HG02623 (cell line): Measurements from ENCODE around the gene GABRA5.

Experiments used
- ATAC-seq: cut with Tn5 transposase; IDR thresholded peaks from one replicate; pipeline ENCODE4 v1.9.1; 2021; ENCODE audit warnings: moderate library complexity; ENCODE audit not compliant: unreplicated experiment

Gene GABRA5

DNA sequence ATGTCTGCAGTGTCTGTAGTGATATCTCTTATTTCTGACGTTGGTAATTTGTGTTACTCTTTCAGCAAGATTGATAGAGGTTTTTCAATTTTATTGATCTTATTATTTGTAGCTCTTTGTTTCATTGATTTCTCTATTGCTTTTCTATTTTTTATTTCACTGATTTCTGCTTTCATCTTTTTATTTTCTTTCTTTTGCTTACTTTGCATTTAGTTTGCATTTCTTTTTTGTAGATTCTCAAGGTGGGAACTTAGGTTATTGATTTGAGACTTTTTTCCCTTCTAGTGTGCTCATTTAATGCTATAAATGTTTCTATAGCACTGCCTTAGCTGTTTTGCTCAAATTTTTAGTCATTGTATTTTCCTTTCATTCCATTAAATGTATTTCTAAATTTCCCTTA lies 54.6 kb downstream of the GABRA5 start:
- ATAC-seq: no peak

DNA sequence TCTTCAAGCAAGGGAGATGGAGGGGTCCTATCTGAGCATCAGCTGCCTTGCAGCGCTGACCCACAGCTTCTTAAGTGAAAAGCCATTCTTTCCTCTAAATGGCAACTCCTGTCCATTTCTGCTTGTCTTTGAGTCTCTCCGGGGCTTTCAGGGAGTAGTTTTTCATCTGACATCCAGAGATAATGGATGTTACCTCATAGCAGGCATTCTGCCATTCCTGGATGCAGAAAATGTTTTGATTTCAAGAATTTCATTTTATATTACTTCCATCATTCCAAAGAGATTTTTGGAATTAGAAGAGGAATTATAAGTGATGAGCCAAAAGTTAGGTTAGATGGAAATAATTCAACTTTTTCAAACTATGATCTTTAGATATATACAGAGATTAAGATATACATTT lies 59.2 kb downstream of the GABRA5 start:
- no peak for ATAC-seq

DNA sequence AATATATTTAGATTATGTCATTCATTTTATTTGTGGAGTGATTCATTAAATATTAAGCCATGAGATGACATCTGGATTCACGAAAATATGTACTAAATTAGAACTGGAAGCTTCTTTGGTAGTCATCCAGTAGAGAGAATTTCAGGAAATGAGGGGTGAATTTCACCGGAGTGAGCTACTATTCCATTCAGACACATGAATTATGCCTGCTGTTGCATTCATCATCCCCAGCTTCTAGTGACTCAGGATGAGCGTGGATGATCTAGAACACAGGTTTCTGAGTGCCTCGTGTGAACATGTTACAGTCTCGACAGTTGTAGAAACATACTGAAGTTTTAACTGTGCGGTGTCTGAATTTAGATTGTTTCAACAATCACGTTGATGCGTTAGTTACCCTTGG lies 61.2 kb downstream of the GABRA5 start:
- no peak for ATAC-seq

DNA sequence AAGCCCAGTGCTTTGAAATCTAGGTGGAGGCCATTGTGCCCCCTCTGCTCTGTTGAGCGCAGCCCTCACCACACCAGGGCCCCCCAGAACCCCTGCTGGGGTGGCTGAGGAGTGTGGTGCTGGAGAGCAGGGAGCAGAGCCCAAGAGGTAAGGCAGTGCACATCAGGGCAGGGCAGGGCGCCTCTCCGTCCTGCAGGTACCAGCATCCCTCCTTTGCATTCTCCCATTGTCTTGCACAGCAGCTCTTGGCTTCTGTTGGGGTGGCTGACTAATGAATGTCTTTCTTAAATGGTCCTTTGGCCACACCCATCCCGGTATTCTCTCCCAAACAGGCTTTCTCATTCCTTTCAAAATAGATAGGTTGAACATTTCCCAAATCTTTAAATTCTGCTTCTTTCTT lies 62.7 kb downstream of the GABRA5 start:
- ATAC-seq: no peak

DNA sequence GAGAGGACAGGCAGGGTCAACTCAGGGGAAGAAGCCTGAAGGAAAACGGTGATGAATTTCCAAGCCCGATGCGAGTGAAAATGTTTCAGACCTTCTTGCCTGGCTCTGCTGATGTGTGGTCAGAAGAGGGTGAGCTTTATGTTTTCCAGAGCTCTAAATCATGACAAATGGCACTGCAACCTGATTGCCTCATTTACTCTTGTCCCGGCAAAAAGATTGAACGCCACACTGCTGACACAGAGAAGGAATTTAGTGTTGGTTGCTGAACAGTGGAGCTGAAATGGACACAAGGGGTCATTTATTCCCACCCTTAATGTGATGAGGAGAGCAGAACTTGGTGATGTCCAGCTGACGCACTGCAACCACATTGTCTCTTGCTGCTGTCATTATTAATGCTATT lies 68.0 kb downstream of the GABRA5 start:
- ATAC-seq: no peak

DNA sequence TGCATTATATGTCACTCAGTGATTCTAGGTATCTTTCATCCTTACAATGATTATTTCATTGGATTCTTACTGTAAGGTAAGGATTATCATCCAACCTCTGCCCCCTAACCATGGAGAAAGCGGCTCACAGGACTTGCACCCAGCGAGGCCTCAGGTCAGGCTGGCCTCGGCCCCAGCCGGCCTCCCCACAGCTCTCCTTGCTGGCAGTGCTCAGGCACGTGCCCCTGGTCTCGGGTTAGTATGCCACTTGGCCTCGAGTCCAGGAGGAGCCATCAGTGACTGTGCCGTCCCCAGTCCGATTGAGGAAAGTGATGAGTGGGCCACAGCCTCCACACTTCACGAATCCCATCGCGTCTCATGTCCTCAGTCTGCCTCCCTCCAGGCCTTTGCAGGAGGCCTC lies 68.5 kb downstream of the GABRA5 start:
- ATAC-seq: no peak

DNA sequence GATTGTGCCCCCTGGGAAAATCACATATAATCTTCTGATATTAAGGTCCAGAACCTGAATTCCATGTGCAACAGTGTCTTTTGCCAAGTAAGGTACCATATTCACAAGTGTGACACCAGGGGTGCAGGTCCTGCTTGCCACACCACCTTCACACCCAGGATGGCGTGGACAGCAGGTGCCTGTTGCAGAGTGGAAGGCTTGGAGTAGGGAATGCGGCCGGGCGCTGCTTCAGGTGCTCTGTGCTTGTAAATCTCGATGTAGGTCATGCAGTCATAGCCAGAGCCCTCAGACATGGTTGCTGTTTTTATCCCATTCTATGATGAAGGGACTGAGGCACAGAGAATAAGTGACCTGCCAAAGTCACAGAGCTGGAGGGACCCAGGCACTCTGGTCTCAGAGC lies 69.6 kb downstream of the GABRA5 start:
- ATAC-seq: no peak

DNA sequence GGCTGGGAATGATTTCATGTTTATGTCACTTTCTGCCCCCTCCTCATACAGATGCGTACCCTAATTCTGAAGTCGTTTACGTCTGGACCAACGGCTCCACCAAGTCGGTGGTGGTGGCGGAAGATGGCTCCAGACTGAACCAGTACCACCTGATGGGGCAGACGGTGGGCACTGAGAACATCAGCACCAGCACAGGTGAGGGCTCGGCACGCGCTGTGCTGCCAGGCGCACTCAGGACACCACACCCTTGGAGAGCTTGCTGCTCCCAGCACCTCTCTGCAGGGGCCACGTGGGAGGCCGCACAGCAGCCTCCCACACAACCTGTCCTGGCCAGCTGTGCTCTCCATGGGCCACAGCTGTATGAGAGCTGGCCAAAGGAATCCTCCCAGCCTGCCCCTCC lies 70.3 kb downstream of the GABRA5 start:
- ATAC-seq: no peak

DNA sequence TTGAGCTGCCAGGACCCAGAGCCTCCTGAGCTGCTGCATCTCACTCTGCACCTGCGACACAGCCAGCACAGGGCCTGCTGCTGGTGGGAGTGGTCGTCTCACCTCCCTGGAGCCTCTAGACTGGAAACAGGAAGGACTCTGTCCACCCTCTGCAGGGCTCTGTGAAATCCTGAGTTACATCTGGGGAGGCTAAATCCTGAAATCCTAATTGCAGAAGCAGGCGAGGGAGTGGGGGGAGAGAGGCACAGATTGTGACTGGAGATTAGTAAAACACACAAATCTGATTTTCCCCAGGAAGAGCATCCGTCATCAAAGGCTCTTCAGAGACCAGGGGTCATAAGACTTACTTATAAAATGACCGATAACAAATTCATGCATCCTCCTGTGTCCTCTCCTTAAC lies 72.5 kb downstream of the GABRA5 start:
- ATAC-seq: no peak

DNA sequence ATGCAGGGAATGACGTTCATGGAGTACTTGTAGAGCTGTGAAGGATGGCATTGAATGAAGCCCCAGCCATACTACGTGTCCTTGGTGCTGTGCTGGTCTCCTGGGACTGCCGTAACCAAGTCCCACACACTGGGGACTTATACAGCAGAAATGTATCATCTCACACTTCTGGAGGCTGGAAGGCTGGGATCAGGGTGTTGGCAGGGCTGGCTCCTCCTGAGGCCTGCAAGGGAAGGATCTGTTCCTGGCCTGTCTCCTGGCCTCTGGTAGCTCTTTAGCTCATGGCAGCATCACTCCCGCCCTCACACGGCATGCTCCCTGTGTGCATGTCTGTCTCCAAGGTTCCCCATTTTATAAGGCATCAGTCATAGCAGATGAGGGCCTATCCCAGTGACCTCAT lies 74.6 kb downstream of the GABRA5 start:
- ATAC-seq: no peak

DNA sequence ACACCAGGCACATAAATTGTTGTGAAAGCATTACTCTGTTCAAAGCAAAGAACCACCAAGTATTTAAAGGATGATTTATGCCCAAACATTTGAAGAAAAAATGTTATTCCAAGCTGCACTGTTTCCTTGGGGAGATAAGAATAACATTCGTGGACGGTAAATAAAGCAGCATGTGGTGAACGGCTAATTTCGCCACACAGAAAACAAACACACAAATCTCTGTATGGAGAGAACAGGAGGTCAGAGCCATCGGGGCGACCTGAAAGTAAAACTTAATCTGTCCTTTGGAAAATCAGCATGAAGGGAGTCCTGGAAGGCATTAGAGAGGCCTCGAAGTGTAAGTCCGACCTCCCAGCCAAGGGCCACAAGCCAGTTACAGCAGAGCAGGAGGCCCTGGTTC lies 77.0 kb downstream of the GABRA5 start:
- ATAC-seq: no peak

DNA sequence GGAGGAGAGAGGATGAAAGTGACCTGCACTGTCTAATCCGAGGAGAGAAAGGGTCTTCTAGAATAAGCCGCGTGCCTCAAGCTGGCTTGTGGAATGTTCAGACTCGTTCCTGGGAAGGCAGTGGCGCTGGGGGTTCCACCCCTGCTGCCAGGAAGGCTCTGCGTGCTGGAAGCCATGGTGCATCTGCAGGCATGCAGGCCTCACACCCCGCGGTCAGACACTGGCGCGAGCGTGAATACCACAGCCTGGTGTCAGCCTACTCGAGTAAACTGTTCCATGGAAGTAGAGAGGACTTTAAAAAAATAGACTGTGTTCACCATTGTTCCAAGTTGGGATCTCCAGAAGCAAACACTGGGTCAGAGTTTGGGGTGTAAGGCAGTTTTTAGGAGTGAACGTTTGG lies 78.2 kb downstream of the GABRA5 start:
- ATAC-seq: no peak

DNA sequence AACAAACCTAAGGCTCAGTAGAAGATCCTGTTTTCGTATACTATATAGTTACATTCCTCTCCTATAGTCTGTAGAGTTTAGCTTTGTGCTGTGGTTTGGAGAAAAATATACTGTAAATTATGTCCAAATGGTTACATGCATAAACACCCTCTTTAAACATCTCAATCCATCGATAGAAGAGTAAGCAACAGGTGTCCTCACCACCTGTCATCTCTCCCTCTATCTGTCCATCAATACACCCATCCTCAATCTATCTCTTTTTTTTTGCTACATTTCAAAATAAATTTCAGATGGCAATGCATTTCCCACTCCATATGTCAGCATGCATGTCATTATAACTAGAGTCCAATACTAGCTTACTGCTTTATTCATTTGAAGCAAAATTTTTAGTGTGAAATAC lies 83.1 kb downstream of the GABRA5 start:
- no peak for ATAC-seq

DNA sequence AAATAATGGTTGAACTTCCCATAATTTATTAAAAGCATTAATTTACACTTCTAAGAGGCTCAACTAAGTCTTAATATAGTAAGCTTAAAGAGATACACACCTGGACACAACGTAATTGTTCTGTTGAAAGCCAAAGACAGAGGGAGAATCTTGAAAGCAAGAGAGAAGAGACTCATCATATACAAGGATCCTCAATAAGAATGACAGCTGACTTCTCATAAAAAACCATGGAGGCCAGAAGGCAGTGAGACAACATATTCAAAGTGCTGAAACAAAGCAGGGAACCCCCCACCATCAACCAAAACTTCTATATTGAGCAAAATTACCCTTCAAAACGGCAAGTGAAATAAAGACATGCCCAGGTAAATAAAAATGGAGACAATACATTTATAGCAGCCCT lies 87.5 kb downstream of the GABRA5 start:
- no peak for ATAC-seq

DNA sequence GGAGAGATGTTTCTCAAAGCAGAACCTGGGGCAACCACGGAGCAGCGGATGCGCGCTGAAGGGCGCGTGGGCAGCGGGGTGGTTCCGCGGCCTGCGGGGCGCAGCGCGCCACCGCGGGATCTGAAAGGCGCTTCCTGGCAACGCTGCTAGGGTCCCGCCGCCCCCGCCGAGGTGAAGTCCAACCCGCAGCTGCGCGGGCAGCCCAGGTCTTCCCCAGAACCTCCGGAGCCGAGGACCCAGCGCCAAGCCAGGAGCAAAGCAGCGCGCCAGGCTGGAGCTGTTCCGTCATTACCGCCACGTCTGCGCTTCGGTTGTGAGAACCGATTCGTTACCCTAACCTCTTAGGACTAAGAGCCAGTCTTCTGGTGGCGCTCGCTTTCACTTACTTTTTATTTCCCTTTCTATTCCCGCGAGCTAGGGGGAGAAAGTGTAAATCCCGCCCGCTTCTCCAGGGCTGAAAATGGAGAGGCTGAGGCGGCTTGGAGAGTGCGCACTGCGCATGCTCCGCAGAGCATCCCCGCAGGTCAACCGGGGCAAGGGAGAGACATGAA lies 100.9 kb downstream of the GABRA5 start:
- no peak for ATAC-seq

DNA sequence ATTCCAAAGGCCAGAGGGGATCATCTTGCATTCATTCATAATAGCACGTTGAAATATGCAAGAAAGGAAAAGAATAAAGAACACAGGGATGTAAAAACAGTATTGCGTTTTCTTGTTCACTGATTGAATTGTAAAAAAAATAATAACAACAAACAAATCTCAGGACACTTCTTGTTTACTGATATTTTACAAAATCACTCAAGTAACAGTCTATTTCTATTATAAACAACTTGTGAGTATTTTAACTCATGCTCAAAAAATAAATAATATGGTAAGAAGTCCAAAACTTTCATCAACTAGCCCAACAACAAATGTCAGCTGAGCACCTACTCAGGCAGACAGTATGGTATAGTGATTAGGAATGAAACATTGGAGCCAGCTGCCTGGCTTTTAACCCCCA lies 101.9 kb downstream of the GABRA5 start:
- no peak for ATAC-seq

DNA sequence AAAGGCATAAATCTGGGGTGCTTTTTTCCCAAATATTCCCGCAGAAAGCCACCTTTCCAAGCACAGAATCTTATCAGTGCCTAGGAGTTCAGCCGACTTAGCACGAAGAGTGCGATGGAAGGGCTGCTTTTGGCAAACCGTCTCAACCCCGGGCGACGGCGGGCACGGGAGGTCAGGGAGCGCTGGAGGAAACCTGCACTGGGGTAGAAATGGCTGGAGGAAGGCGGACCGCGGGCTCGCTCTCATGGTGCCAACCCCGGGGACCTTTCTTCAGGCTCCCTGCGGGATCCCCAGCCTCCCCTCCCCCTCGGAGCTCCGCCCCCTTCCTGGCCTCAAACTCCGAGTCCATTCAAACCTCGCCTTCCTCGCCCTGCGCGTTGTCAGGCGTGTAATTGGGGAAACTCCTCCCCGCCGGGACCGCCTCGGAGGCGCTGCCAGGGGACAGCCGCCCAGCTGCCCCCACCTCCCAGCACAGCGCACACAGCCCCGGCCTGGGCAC lies 103.9 kb downstream of the GABRA5 start, which contains the start of gene GABRG3:
GABRG3 (plus strand) TSS at position 470 of the 499 bp plus-strand sequence.
- no peak for ATAC-seq

DNA sequence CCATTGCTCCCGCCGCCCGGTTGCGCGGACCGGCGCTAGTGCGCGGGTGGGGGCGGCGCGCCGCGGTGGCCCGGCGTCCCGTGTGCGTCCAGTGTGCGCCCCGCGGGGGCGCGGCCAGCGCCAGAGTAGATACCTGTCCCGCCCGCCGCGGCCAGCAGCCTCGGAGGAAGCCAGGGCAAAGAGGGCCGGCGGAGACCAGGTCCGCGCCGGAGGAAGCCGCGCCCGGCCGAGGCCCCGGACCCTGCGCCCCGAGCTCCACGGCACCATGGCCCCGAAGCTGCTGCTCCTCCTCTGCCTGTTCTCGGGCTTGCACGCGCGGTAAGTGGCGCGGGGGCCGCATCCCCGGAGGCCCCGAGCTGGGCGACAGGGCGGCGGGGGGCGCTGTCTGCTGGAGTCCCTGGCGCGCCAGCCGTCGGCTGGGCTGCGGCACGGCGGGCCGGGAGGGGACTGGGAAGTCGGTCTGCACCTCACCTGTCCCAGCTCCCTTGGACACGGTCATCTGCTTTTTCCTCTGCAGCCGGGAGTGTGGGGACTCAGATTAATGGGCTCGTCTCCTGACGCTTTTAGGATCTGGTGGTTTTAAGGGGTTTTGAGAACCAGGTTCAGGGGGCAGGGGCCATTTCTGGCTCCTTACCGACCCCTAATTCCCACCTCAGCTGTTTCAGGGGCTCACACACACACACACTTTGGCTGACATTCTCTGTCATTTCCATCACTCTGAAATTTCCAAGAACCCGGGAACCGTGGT lies 104.6 kb downstream of the GABRA5 start:
- no peak for ATAC-seq

DNA sequence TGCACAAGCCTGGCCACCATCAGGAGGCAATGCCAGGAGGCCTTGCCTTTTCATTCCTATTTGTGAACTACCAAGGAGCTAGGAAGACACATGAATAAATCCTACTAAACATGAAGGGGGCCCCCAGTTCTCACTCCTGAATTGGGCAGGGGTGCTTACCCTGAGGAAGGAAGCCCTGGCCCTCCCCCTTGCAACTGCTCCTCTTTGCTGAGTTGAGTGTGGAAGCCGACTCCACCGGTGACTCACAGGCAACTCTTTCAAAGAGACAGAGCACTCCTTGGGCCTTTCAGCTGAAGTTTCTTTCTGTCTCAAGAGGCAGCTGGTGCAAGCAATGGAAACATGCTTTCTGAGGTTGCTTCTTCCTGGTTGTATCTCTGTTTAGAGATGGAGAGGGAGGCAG lies 105.8 kb downstream of the GABRA5 start:
- ATAC-seq: no peak

DNA sequence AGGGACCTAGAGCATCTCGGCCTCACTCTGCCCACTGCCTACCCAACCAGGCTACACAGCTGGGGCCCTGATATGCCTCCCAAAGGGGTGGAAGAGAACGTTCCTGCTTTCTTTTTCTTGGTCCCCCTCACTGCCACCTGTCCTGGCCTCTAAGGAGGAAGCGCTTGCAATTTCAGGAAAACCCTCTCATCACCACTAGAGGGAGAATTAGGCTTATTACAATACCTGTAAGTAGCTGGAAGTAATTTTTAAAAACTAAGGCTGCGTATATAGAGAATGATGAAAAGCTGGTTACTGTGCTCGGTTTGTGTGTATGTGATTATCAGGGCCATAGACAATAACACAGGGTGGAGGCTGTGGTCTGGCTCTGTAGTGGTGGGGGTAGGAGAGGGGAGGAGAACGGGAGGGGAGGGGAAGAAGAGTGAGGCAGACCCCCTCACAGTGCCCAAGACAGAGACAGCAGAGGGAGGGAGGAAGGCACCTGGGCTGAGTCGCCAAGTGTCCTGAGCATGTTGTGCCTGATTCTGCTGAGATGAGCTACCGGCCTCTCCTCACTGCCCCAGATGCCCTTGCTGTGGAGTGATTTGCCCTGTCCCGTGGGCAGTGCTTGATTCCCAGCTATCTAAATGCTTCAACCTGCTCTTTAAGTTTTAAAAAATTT lies 107.4 kb downstream of the GABRA5 start:
- ATAC-seq: no peak

DNA sequence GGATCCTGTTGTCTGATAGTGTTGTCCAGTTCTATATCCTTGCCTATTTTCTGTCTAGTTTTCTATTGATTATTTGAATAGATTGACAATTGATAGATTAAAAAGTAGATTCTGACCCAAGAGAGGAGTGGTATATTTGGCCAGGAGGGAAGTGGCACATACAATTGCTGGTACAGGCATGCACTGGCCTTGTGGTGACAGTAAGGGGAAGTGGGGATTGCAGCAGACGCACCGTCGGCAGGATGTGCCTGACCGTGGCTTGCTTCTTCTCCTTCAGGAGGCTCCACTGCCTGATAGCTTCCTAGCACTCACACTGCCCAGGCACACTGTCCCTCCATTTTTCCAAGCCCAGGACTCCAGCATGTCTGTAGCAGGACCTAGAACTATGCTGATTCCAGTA lies 114.6 kb downstream of the GABRA5 start:
- no peak for ATAC-seq

DNA sequence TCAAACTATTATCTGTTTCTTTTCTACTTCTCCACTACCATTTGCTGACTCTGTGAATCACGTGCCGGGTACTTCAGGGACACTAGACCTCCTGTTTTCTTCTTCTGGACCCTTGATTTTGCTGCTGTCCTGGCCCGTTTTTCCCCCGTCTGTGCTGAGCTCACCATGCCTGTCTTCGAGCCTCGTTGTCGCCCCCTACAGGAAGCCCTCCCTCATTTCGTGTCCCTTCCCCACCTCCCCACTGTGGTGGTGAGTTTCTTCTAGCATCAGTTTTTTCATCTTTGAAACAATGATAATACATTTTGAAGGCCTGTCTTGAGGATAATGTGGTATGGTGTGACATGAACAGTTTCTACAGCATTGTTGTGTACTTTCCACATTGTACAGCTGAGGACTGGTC lies 117.0 kb downstream of the GABRA5 start:
- no peak for ATAC-seq
